Amygdala (tissue), 56 donors: ENCODE results near the gene PSME2.
A peak's percentile ranks its signal among the peaks of the same experiment; 100 is the strongest.

ENCODE experiments used
- DNase-seq, 56 donors: peaks; one replicate each; lab custom pipeline; 2025; lab: John Stamatoyannopoulos, UW

PSME2 gene

GRCh38 chr14:24179961-24180796, 33.8 kb upstream of the PSME2 start:
- peak in 23 of 56 donors; percentile 10 to 54 (median 28) for DNase-seq

- DNase-seq, result no peak
These were observed 33.0 kb upstream of the PSME2 start for GRCh38 chr14:24179294-24179960.

- DNase-seq, result no peak
These were observed 32.2 kb upstream of the PSME2 start for GRCh38 chr14:24178399-24179178.

GRCh38 chr14:24177891-24178290, 31.5 kb upstream of the PSME2 start:
- DNase-seq, result no peak

- no peak for DNase-seq
These were observed 30.8 kb upstream of the PSME2 start for GRCh38 chr14:24177041-24177825.

GRCh38 chr14:24176599-24176998, 30.2 kb upstream of the PSME2 start:
- no peak for DNase-seq

GRCh38 chr14:24172871-24173281, 26.5 kb upstream of the PSME2 start:
- peak in 5 of 56 donors; percentile 3 to 43 (median 19) for DNase-seq

GRCh38 chr14:24172261-24172860, 26.0 kb upstream of the PSME2 start:
- DNase-seq, result peak in 8 of 56 donors; percentile 16 to 48 (median 29)

- DNase-seq, result peak; percentile 26 to 96 (median 90)
These were observed 25.2 kb upstream of the PSME2 start, which contains the start of gene REC8 for GRCh38 chr14:24171422-24172260. REC8 (plus strand) TSS chr14:24172080; CDS start chr14:24172553, 473 bp downstream.

- no peak for DNase-seq
These were observed 21.2 kb upstream of the PSME2 start for GRCh38 chr14:24167469-24168114.

GRCh38 chr14:24165785-24166184, 19.4 kb upstream of the PSME2 start:
- no peak for DNase-seq

GRCh38 chr14:24164518-24164991, 18.1 kb upstream of the PSME2 start:
- DNase-seq, result no peak

GRCh38 chr14:24162093-24162492, 15.7 kb upstream of the PSME2 start:
- DNase-seq, result peak in 7 of 56 donors; percentile 10 to 28 (median 25)

GRCh38 chr14:24160850-24161804, 14.7 kb upstream of the PSME2 start, which contains the start of gene IRF9:
IRF9 (plus strand) TSS chr14:24161265; CDS start chr14:24162145, 880 bp downstream.
- peak; percentile 68 to 98 (median 91) for DNase-seq

- no peak for DNase-seq
These were observed 14.1 kb upstream of the PSME2 start for GRCh38 chr14:24160499-24160849.

GRCh38 chr14:24159777-24160498, 13.5 kb upstream of the PSME2 start:
- no peak for DNase-seq
